Measurements from ENCODE around the gene MPO.

The MPO gene

GRCh38 chr17:58236394-58236793 is 44.3 kb downstream of the MPO start:
- DNase-seq (ENCODE audit: low read depth, low spot score) = no peak

GRCh38 chr17:58235821-58236220 is 44.9 kb downstream of the MPO start:
- no peak for DNase-seq (ENCODE audit: low read depth, low spot score)

- DNase-seq (ENCODE audit: low read depth, low spot score) = no peak
Measured at GRCh38 chr17:58234512-58234911, 46.2 kb downstream of the MPO start.

GRCh38 chr17:58233543-58233942 is 47.2 kb downstream of the MPO start:
- DNase-seq (ENCODE audit: low read depth, low spot score) = no peak

GRCh38 chr17:58232707-58233156 is 48.0 kb downstream of the MPO start:
- DNase-seq (ENCODE audit: low read depth, low spot score) = peak; percentile 10

GRCh38 chr17:58231641-58232040 is 49.1 kb downstream of the MPO start:
- DNase-seq (ENCODE audit: low read depth, low spot score) = no peak

- DNase-seq (ENCODE audit: low read depth, low spot score) = no peak
Measured at GRCh38 chr17:58229881-58230280, 50.9 kb downstream of the MPO start.

- DNase-seq (ENCODE audit: low read depth, low spot score) = no peak
Measured at GRCh38 chr17:58229384-58229783, 51.4 kb downstream of the MPO start.

GRCh38 chr17:58228679-58229078 is 52.1 kb downstream of the MPO start:
- DNase-seq (ENCODE audit: low read depth, low spot score) = no peak

- DNase-seq (ENCODE audit: low read depth, low spot score) = no peak
Measured at GRCh38 chr17:58227733-58228132, 53.0 kb downstream of the MPO start.

GRCh38 chr17:58224315-58224714 is 56.4 kb downstream of the MPO start:
- DNase-seq (ENCODE audit: low read depth, low spot score) = no peak

All from brain pericyte (primary cell).